HG03095 (cell line): Measurements from ENCODE around the gene SLC15A1.

ENCODE experiments used
- ATAC-seq: cut with Tn5 transposase; IDR thresholded peaks from one replicate; pipeline ENCODE4 v1.9.1; 2021; ENCODE audit warnings: moderate library complexity; ENCODE audit not compliant: unreplicated experiment

The SLC15A1 gene

DNA sequence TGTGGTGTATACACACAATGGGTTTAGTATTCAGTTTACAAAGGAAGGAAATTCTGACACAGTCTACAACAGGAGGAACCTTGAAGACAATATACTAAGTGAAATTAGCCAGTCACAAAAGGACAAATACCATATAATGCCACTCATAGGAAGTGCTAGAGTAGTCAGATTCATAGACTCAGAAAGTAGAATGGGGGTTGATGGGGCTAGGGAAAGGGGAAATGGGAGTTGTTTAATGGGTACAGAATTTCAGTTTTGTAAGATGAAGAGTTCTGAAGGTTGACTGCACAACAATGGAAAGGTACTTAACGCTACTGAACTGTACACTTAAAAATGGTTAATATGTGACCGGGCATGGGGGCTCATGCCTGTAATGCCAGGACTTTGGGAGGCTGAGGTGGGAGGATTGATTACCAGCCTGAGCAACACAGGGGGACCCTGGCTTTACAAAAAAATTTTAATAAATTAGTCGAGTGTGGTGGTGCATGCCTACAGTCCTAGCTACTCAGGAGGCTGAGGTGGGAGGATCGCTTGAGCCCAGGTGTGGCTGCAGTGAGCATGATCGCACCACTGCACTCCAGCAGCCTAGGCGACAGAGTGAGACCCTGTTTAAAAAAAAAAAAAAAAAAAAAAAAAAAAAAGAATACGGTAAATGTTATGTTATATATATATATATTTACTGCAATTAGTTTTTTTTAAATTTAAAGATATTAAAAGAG lies 45.0 kb downstream of the SLC15A1 start:
- peak; percentile 69 for ATAC-seq

DNA sequence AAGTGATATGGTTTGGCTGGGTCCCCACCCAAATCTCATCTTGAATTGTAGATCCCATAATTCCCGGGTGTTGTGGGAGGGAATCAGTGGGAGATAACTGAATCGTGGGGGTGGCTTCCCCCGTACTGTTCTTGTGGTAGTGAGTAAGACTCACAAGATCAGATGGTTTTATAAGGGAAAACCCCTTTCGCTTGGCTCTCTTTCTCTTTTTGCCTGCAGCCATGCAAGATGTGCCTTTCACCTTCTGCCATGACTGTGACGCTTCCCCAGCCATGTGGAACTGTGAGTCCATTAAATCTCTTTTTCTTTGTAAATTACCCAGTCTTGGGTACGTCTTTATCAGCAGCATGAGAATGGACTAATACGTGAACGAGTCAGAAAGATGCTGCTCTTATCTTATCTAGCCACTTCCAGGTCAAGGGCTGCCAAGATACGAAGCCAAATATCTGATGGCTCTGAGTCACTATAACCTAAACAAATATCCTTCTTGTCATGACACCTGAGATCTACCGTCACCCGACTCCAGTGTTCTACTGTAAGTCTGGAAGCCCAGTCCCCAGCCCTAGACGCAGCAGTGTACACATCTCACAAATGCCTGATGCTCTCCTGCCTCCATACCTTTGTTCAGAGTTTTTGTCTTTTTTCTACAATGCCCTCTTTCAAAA lies 45.9 kb downstream of the SLC15A1 start:
- peak; percentile 39 for ATAC-seq

DNA sequence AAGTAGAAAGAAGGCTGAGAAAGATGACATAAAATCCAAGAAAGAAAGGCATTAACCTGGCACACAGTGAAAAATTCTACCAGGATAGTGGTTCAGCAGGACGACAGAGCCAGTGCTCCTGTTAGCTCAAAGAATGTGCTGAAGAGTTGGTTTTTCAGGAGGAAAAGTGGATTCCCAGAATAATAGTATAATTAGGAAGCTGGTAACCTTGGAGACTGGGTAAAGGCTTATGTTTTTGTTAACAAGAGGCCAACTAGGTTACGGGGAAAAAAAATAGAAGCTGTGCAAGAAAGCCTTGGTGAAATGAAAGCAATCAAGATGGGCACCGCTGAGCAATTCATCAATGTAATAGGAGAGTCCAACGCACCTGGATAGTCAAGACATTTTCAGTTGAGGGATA lies 54.7 kb downstream of the SLC15A1 start:
- no peak for ATAC-seq

DNA sequence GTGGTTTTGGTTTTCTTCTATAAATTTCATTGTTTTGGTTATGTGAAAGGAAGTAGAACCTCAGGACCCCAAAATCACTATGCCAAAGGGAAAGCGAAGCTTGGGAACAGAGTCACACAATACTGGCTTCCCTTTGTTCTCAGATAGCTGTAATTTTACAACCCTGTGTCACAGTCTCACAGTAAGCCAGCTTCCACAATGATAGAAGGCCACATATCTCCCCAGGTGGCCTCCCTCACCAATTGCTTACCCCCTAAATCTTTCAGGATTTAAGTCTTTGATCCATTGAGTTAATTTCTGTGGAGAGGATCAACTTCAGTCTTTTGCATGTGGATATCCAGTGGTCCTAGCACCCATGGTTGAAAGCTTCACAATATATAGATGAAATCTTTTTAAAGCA lies 58.7 kb downstream of the SLC15A1 start:
- ATAC-seq: no peak

DNA sequence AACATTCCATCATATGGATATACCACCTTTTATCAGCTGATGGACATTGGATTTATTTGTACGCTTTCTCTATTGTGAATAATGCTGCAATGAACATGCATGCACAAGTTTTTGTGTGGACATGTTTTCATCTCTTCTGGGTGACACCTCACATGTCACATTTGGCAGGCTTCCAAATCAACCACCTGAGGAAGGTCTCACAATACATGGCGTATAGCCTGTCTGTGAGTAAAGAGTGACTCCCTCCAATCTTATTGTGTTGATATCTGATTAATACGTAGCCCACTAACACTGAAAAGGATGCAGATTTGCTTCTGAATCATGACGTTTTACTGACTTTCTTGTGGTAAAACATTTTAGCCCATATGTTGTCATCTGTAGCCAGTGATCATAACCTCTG lies 61.1 kb downstream of the SLC15A1 start:
- ATAC-seq: no peak

DNA sequence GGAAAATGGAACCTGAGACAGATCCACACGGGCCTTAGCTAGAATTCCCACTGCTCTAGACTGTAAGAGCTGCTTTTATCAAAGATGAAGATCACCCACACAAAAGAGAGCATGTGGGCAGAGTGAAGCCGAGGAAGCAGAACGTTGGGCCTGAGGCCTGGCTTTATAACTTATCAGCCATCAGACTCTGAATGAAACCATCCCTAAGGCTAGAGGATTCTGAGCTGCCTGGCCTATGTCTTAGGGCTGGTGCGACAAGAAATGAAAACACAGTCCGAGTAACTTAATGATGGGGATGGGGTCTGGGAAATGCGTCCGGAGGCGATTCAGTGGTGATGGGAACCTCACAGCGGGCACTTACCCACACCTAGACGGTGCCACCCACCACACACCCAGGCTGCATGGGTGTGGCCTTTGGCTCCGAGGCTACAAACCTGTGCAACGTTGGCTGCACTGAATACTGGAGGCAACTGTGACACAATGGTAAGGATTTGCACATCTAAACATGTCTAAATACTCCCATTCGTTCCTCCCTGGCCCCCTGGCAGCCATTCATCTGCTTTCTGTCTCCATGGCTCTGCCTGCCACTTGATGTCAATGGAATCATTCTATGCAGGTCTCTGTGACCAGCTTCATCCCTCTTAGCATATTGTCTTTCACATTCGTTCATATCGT lies 62.0 kb downstream of the SLC15A1 start:
- no peak for ATAC-seq

DNA sequence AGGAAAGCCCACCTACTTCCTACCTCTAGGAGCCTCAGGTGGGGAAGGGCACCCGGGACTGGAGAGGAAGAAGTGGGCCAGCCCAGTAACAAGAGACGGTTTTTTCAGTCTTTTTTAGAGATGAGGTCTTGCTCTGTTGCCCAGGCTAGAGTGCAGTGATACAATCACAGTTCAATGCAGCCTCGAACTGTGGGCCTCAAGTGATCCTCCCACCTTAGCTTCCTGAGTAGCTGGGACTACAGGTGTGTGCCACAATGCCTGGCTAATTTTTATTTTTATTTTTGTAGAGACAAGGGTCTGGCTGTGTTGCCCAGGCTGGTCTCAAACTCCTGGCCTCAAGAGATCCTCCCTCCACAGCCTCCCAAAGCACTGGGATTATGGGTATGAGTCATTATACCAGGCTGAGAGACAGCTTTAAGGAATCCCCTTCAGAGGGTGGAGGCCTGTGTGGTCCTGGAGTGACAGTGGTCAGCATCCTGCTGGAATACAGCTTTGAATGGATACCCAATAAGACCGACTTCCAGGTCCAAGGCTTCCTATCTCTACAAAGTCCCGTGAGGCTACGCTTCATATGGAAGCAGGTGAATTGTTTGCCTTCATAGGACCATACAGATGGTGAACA lies 63.0 kb downstream of the SLC15A1 start:
- no peak for ATAC-seq

DNA sequence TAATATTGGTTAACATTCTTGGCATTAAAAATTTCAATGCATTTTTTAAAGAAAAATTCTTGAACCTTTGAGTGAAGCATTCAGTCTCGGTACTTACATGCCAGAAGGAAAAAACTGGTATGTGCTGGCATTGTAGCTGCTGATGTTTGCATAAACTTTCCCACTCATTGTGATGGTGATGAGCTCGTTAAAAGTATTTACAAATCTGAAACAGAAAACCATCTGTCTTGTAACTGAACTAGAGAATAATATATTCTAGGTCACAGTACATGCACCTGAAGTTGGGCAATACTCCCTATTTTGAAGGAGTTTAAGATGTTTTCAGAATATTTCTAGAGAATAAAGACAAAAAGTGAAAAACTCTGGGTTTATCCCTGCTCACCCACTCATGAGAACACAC lies 64.1 kb downstream of the SLC15A1 start:
- no peak for ATAC-seq

DNA sequence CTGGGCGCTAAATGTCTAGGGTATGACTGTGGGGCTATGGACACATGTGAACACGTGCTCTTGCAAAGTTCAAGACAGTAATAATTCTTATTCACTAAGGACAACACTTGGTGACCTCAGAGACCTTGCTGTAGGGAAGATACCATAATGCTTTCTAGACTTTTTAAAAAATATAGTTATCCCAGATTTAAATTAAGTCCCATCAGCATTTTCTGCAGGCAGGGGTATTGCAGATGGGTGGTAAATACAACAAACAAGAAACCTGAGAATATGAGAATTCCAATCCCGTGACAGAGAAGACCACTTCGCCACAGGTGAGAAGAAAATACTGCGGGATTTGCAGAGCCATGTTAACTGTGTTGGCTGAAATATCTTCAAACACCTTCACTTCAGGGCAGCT lies 65.2 kb downstream of the SLC15A1 start:
- no peak for ATAC-seq

DNA sequence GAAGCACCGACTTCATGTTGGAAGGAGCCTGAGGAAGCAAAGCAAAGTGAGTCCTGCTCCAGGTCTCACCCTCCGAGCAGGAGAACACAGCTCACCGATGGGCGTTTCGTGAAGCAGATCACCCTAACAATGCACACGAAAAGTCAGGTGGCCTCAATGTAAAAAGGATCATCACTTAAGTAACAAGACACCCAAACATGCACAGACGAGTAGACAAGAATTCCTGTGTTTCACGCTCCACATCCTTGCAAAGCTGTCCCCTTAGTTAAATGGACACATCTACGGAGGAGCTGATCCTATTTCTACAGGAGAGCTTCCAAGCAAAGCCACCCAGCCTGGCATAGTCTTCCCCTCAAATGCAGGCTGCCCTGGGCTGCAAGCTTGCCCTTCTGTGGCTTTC lies 66.2 kb downstream of the SLC15A1 start:
- ATAC-seq: no peak

DNA sequence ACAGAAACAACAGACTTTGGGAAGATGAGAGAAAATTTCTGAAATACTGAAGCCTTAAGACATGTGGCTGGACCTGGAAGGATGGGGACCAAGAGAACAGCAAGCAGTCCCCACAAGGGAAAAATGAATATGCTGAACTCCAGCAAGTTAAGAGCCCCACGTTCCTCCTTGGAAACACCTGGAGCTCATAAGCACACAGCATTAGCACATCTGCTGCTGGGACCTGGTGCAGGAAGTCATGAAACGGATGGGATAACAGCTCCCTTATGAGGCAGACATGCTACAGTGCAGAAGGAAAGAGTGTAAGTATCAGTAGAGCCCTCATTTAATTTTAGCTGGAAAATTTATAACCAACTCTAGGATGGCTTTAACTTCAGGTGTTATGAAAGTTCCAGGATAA lies 67.3 kb downstream of the SLC15A1 start:
- ATAC-seq: no peak

DNA sequence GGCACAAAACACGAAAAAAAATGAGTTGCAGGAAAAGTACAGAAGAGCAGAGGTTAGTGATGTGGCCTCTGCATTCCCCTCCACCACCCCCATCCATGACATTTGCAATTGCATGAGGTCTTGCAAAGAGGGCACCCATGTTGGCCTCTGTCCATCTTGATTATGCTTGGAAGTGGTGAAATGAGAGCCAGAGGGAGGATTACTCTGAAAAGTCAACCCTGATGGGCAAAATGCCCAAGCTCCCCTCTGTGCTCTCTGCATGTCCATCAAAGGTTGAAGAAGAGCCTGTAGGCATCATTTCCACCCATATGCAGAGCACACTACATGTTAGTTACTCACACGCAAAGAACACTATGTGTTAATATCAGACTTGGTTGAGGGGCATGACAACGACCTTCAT lies 71.4 kb downstream of the SLC15A1 start:
- ATAC-seq: no peak

DNA sequence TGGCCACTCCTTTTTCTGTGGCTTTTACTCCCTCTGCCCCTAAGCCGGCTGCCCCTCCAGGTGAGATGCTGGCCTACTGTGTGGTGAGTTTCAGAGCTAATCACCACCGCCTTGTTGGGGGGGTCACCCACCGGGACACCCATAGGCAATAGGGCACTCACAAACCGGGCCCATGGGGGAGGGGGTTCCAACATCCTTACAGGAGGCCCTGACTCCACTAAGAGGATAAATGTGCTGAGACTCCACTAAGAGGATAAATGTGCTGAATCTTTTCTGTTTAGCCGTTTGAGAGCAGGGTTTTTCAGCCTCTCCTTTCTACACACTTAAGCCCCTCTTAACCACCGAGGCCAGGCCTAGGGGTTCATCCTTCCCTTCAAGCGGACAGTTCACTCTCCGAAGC lies 73.7 kb downstream of the SLC15A1 start:
- ATAC-seq: no peak

DNA sequence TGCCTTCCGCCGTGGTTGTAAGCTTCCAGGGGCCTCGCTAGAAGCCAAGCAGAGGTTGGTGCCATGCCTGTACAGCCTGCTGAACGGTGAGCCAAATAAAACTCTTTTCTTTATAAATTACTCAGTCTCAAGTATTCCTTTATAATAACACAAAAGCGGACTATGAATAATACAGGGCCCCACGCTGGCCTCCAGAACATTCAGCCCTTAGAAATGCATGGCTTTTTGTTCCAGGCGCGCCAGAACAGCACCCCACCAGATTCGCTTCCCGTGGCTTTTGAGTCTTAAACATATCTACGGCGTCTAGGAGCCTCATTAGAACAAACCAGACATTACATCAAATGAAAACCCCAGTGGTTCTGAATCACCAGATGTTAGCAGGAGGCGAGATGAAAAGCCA lies 75.1 kb downstream of the SLC15A1 start:
- no peak for ATAC-seq

DNA sequence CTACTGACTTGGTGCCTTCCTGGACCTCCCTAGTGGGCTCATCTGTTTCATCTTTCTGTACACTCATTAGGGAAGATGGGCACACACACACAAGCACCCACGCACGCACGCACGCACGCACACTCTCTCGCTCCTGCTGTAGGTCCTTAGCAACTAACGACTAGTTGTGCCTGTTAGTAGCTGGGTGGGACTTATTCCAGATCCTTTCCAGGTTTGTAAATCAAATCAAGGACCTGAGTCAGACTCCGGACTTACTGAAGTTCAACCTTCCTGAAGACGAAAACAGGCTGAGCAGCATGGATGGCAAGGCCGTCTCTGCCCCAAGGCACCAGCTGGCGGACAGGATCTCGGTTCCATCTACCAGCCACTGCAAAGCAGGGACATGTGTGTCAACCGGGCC lies 76.2 kb downstream of the SLC15A1 start:
- ATAC-seq: no peak

DNA sequence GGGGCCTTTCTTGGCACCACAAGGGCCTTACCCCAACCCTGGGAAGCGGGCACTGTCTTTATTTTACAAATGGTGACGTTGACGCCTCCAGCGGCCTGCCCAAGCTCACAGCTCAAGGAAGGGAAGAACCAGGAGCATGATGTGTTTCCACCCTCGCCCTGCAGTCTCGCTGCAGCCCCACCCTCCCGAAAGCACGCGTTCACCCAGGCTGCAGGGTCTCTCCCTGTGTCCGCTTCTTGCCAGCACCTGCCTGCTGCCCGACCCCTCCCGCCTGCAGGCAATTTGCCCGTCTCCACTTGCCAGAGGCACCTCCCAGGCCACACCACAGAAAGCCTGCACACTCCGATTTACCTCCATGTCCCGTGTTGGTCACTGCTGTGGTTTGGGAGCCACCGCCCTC lies 76.6 kb downstream of the SLC15A1 start:
- ATAC-seq: no peak

DNA sequence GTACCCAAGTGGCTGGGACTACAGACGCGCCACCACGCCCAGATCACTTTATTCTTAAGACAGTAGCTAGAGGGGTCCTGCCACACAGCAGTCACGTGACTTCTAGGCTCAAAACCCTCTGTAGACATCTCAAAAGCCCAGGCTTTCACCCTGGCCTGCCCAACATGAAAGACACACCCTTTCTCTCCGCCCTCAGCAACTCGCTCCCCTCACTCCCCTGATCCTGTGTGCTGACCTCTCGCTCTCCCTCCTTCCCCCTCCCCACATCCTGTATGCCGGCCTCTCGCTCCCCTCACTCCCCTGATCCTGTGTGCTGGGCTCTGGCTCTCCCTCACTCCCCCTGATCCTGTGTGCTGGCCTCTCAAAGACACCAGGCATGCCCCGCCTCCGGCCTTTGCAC lies 77.4 kb downstream of the SLC15A1 start:
- no peak for ATAC-seq

DNA sequence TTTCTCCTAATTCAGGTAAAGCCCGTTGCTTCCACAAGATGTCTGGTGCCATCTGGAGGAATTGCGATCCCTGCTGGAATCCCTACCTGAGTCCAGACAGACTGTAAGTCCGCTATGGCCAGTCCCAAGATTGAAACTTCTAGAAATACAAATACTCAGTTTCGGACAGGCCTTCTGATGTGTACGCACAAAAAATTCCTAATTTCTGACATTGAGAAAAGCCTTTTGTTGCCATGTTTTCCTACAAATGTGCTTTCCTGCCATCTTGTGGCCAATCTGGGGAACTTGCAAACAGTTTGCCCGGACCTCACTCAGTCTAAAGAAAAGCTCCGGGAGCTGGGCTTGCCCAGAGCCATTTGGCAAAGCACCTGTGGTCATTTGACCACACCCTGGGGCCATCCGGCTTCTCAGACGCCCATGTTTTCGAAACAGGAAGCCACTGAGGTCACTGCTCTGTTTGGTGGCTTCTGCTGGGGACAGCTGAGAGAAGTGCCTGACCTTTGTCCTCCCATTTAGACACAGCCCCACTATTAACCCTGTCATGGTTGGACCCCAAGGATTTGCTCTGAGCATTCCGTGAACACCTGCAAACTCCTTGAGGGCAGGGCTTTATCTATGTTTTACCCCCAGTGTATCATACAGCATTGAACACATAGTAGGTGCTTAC lies 79.4 kb downstream of the SLC15A1 start:
- ATAC-seq: peak; percentile 72

DNA sequence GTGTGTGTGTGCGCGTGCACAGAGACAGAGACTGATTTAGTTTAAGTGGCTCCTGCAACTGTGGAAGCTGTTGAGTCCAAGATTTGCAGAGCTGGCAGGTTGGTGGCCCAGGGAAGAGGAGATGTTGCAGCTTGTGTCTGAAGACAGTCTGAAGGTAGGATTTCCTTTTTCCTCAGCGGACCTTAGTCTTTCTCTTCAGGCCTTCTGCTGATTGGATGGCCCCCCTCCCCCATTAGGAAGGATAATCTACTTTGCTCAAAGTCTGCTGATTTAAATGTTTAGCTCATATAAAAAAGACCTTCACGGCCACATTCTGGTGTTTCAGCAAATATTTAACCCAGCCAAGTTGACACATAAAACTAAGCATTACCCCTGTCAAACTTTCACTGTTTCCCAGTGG lies 84.3 kb downstream of the SLC15A1 start:
- ATAC-seq: no peak

DNA sequence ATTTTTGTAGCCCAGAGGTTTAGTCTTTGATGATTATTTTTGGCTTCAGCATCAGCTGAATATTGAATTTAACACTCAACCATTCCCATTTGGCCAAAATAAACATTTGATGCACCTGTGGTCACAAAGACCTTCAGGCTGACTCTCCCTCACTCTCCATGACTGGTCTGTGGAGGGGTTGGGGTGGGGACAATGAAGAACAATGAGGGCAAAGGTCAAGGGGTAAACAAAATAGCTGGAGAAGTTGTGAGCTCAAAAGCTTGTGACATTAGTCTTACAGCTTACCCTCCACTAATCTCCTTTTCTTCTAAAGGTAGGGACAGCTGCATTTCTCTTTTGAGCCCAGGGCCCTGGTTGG lies 86.9 kb downstream of the SLC15A1 start:
- ATAC-seq: no peak

DNA sequence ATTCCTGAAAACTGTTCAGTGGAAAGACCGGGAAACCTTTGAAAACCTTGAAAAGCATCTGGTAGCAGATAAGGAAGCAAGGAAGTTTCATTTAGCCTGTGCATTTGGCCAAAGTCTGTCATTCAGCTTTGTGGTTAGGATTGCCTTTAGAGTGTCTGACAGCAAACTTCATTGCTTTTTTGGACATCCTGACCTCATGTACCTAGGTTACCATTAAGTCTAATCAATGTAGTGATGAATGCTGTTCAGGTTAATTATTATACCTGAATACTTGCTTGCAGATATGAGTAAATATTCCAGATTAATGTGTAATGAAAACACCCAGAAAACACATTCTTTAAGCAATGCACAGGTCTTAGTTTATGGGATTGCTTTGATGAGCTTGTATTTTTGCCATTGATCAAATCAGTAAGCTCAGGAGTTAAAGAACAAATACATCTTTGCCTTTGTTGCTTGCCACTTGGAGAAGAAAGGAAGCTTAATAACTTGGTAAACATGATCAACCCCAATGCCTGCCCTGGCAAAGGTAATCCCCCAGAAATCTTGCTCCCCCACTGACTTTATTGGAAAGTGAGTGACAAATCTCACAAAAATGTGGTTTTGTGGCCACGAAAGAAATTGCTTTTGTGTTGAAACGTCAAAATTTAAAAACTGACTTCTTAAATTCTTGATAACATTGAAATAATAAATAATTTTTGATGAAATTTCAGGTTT lies 87.4 kb downstream of the SLC15A1 start:
- no peak for ATAC-seq
